ENCODE data around the gene PRLH. TPM values are rescaled to one million over a fixed set of nuclear protein-coding genes. Genes with fewer than 3 reads are reported as not detected.
A peak's percentile ranks its signal among the peaks of the same experiment; 100 is the strongest.

PRLH gene
- total RNA-seq, 8 experiments from 2014 or later: not detected

DNA sequence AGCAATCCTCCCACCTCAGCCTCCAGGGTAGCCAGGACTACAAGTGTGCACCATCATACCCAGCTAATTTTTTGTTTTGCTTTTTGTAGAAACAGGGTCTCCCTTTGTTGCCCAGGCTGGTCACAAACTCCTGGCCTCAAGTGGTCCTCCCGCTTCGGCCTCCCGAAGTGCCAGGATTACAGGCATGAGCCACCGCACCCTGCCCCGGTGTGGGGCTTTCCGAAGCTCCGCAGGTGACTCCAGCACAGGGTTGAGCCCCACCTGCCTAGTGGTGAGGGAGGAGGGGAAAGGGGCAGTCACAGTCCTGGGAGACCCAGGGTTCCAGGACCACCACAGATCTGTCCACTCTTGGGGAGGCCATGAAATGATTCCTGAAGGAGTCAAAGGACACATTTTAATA is 5.2 kb downstream of the PRLH start:
- H3K4me3 ChIP-seq: no peak overlapping the region
- in situ Hi-C loops (cut with MboI; ENCODE audit: low pct_unique_long_range_greater_than_20kb in 2 of 9, low sequenced_read_pairs in 9 of 9, unreplicated experiment in 9 of 9): loop anchor here in 3 of 9 experiments (5.0 to 25.0 kb wide), 4 partner anchors 59 to 459 kb away; no protein-coding TSS in a partner anchor
- ATAC-seq (replicated peaks in 6 of 8): peak in 3 of 8 experiments; percentile 6 to 16 (median 14)
- H3K27ac ChIP-seq: no peak overlapping the region
- WGBS, 10 experiments: 90 to 100% (median 95%) methylated on average over 1 to 7 of the region's 7 CpGs; no CpG with 5 or more reads in 6 of the 10 experiments
- no peaks in the 10 kb centered on the region for H3K4me1 ChIP-seq (replicated peaks in 1 of 2)

- ATAC-seq (replicated peaks in 6 of 8): peak; percentile 98 to 100 (median 99)
- H3K4me3 ChIP-seq: no peak overlapping the region
- no peak overlapping the region for H3K27ac ChIP-seq
- 0 to 44% (median 16%) methylated on average over 2 to 11 of the region's 24 CpGs; no CpG with 5 or more reads in 2 of the 10 experiments for WGBS, 10 experiments
- in situ Hi-C loops (cut with MboI; ENCODE audit: low pct_unique_long_range_greater_than_20kb in 2 of 9, low sequenced_read_pairs in 9 of 9, unreplicated experiment in 9 of 9): loop anchor here in 3 of 9 experiments (5.0 to 25.0 kb wide), 4 partner anchors 60 to 460 kb away; no protein-coding TSS in a partner anchor
- no peaks in the 10 kb centered on the region for H3K4me1 ChIP-seq (replicated peaks in 1 of 2)
Observed at GRCh38 chr2:237572021-237572741, 5.8 kb downstream of the PRLH start.

DNA sequence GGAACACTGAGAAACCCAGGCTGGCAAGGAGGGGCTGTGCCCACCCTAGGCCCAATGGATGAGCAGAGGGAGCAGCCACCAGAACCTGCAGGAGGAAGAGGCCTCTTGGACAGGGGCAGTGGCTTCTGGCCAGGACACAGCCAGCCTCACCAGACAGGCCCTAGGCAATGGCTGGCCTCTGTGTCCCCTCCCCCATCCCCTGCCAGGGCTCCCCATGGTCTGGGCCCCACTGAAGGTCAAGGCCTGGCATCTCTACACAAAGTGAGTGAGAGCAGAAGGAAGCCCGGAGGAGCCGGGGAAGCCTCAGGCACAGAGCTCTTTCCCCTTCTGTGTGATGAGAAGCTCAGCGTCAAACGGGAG is 6.3 kb downstream of the PRLH start:
- 82 to 88% (median 82%) methylated on average over 2 of the region's 4 CpGs; no CpG with 5 or more reads in 7 of the 10 experiments for WGBS, 10 experiments
- H3K27ac ChIP-seq: no peak overlapping the region
- no peak overlapping the region for H3K4me3 ChIP-seq
- in situ Hi-C loops (cut with MboI; ENCODE audit: low pct_unique_long_range_greater_than_20kb in 2 of 9, low sequenced_read_pairs in 9 of 9, unreplicated experiment in 9 of 9): loop anchor here in 3 of 9 experiments (5.0 to 25.0 kb wide), 4 partner anchors 60 to 460 kb away; no protein-coding TSS in a partner anchor
- H3K4me1 ChIP-seq (replicated peaks in 1 of 2): no peaks in the 10 kb centered on the region
- ATAC-seq (replicated peaks in 6 of 8): no peak

DNA sequence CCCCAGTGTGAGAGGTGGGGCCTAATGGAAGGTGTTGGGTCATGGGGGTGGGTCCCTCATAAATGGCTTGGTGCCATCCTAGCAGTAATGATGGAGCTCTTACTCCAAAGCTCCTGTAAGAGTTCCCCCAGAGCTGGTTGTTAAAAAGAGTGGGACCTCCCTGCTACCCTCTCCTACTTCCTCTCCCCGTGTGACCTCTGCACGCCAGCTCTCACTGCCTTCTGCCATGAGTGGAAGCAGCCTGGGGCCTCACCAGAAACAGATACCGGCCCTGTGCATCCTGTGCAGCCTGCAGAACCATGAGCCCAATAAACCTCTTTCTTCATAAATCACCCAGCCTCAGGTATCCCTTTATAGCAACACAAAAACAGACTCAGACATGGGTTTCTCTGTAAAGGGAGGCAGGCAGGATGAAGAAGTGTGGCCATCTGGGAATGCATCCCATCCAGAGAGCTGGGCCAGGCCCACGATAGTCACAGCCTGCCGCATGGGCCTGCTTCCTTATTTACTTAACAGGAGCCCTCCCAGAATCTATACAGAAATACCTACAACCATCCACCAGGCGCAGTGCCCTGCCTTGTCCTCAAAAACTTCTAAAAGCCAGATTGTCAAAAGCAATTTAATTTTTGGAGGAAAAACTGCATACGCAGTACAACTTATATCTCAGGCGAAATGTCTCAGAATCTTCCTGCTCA is 7.5 kb downstream of the PRLH start:
- ATAC-seq (replicated peaks in 6 of 8): no peak
- H3K4me3 ChIP-seq: no peak overlapping the region
- WGBS, 10 experiments: 0 to 100% (median 91%) methylated on average over 1 to 7 of the region's 8 CpGs
- H3K27ac ChIP-seq: no peak overlapping the region
- in situ Hi-C loops (cut with MboI; ENCODE audit: low pct_unique_long_range_greater_than_20kb in 2 of 9, low sequenced_read_pairs in 9 of 9, unreplicated experiment in 9 of 9): loop anchor here in 3 of 9 experiments (5.0 to 25.0 kb wide), 4 partner anchors 62 to 462 kb away; no protein-coding TSS in a partner anchor
- H3K4me1 ChIP-seq (replicated peaks in 1 of 2): no peaks in the 10 kb centered on the region

DNA sequence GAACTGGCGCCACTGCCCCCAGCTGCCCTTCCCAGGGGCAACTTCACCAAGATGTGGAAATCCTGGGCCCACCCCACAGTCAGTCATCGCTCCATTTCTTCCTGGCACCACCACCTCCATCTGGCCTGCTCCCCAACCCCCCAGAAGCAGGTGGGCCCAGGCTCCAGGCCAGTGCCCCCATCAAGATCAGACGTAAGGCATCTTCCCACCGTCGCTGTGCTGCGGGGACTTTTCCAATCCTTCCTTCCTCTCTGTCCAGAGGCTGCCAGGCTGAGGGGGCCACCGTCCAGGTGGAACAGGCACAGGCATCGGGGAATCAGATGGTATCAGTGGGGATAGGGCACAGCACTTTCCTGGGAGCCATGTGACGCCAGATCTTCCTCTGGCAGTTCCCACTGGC is 8.1 kb downstream of the PRLH start:
- no peak for ATAC-seq (replicated peaks in 6 of 8)
- in situ Hi-C loops (cut with MboI; ENCODE audit: low pct_unique_long_range_greater_than_20kb in 2 of 9, low sequenced_read_pairs in 9 of 9, unreplicated experiment in 9 of 9): loop anchor here in 3 of 9 experiments (5.0 to 25.0 kb wide), 4 partner anchors 62 to 462 kb away; no protein-coding TSS in a partner anchor
- 80 to 100% (median 88%) methylated on average over 1 to 4 of the region's 9 CpGs; no CpG with 5 or more reads in 6 of the 10 experiments for WGBS, 10 experiments
- Histone ChIP-seq H3K27ac (no peak overlapping the region), H3K4me1 (replicated peaks in 1 of 2) (no peaks in the 10 kb centered on the region), H3K4me3 (no peak overlapping the region)

DNA sequence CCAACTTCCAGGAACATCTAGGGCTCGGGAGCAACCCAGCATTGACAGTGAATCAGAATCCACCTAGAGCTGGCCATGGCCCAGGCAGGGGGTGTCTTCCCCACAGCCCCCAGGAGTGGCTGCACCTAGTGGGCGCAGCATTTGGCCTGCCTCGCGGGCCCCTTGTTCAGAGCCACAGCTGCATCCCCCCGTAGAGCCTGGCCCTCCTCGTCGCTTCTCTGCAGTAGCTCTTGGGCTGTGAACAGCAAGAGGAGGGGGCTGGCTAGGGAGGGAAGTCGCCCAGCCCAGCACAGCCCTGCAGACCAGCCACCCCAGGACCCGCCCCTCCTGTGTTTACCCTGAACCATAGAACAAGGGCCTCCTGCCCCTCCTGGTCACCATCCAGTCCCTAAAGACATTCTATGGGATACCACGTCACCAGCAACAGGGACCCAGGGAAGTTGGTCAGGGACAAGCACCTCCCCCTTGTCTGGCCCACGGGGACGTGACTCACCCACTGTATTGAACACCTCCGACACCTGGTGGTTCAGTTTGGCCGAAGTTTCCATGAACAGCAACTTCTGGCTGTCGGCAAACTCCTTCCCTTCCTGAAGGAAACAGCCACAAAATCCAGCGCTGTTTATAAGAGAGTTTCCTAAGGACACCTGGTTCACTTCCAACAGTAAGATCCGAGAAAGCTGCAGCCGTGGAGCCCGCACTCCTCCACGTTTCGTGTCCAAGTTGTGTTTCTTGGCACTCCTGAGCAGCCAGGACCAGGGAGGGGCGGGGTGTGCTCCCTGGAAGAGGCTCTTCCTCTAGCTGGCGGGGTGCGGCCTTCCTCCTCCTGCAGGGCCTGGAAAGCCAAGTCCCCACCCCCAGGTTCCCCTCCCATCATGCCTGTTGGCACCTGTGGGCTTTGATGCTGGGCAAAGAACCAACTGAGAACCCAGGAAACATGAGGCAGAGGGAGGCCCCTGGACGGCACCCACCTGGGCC is 8.8 kb downstream of the PRLH start:
- no peak for ATAC-seq (replicated peaks in 6 of 8)
- Histone ChIP-seq H3K4me1 (replicated peaks in 1 of 2) (no peaks in the 10 kb centered on the region), H3K27ac (no peak overlapping the region), H3K4me3 (no peak overlapping the region)
- WGBS, 10 experiments: 20 to 100% (median 80%) methylated on average over 1 to 9 of the region's 25 CpGs; no CpG with 5 or more reads in 2 of the 10 experiments
- in situ Hi-C loops (cut with MboI; ENCODE audit: low pct_unique_long_range_greater_than_20kb in 2 of 9, low sequenced_read_pairs in 9 of 9, unreplicated experiment in 9 of 9): loop anchor here in 5 of 9 experiments (5.0 to 25.0 kb wide), 5 partner anchors 63 to 463 kb away; no protein-coding TSS in a partner anchor

DNA sequence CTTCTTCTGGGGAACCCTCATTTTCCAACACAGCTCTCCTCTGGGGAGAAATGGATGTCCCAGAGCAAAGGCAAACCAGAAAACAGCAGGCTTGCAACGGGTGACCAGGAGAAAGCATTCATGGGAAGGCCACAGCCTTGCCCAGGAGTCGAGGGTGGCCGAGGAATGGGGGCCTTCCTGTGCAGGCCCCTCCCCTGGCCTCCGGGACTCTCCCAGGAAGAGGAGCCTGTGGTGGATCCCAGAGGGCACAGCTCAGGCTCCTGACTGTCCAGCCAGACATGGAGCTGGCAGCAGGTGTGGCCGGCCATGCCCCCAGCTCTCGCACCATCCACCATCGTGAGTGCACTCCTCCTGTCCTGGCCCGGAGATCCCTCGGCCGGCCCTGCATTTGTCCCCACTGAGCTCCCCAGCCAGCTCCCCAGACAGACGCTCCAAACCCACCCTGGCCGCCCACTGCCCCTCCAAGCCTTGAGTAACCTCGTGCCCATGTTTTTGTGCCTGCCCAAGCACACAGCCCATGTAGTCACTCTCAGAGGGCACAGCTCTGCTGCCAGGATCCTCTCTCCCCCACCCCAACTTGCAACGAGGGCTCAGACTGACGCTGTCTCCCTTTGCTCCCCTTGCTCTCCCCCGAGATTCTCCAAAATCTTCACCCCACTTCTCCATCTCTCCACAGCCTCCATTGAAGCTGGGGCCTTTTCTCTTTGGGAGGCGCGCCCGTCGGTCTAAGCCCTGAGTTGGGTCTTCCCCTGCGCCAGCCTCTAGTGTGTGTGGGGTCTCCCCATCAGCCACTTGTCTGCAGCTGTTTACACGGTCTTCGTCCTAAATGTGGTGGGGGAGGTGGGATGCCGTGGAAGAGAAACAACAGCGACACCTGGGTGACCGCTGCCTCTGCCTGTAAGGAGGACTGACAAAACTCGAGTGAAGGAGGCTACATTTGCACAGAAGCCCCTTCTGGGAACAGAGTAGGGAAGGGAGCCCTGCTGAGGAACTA is 9.8 kb downstream of the PRLH start:
- in situ Hi-C loops (cut with MboI; ENCODE audit: low pct_unique_long_range_greater_than_20kb in 2 of 9, low sequenced_read_pairs in 9 of 9, unreplicated experiment in 9 of 9): loop anchor here in 4 of 9 experiments (10.0 to 25.0 kb wide), 3 partner anchors 71 to 169 kb away; no protein-coding TSS in a partner anchor
- H3K4me1 ChIP-seq (replicated peaks in 1 of 2): no peaks in the 10 kb centered on the region
- ATAC-seq (replicated peaks in 6 of 8): no peak
- H3K4me3 ChIP-seq: no peak overlapping the region
- 14 to 100% (median 62%) methylated on average over 1 to 7 of the region's 27 CpGs; no CpG with 5 or more reads in 4 of the 10 experiments for WGBS, 10 experiments
- H3K27ac ChIP-seq: no peak overlapping the region

GRCh38 chr2:237576974-237577373 is 10.6 kb downstream of the PRLH start:
- Histone ChIP-seq H3K4me3 (no peak overlapping the region), H3K27ac (no peak overlapping the region), H3K4me1 (replicated peaks in 1 of 2) (peaks cover 0 to 5% of the 10 kb centered on the region in 2 donors)
- in situ Hi-C loops (cut with MboI; ENCODE audit: low pct_unique_long_range_greater_than_20kb in 2 of 9, low sequenced_read_pairs in 9 of 9, unreplicated experiment in 9 of 9): loop anchor here in 4 of 9 experiments (10.0 to 25.0 kb wide), 3 partner anchors 72 to 168 kb away; no protein-coding TSS in a partner anchor
- ATAC-seq (replicated peaks in 6 of 8): no peak
- 70 to 100% (median 84%) methylated on average over 1 to 9 of the region's 9 CpGs; no CpG with 5 or more reads in 6 of the 10 experiments for WGBS, 10 experiments

GRCh38 chr2:237577458-237577857 is 11.1 kb downstream of the PRLH start:
- H3K4me3 ChIP-seq: no peak overlapping the region
- WGBS, 10 experiments: 67 to 90% (median 75%) methylated on average over 2 to 5 of the region's 10 CpGs; no CpG with 5 or more reads in 3 of the 10 experiments
- ATAC-seq (replicated peaks in 6 of 8): no peak
- in situ Hi-C loops (cut with MboI; ENCODE audit: low pct_unique_long_range_greater_than_20kb in 2 of 9, low sequenced_read_pairs in 9 of 9, unreplicated experiment in 9 of 9): loop anchor here in 4 of 9 experiments (10.0 to 25.0 kb wide), 3 partner anchors 73 to 167 kb away; no protein-coding TSS in a partner anchor
- H3K4me1 ChIP-seq (replicated peaks in 1 of 2): peaks cover 1 to 10% of the 10 kb centered on the region in 2 donors
- no peak overlapping the region for H3K27ac ChIP-seq

GRCh38 chr2:237577956-237578870 is 11.8 kb downstream of the PRLH start:
- 20 to 100% (median 82%) methylated on average over 1 to 11 of the region's 26 CpGs; no CpG with 5 or more reads in 3 of the 10 experiments for WGBS, 10 experiments
- Histone ChIP-seq H3K4me1 (replicated peaks in 1 of 2) (peaks cover 3 to 12% of the 10 kb centered on the region in 2 donors), H3K27ac (no peak overlapping the region), H3K4me3 (no peak overlapping the region)
- no peak for ATAC-seq (replicated peaks in 6 of 8)
- in situ Hi-C loops (cut with MboI; ENCODE audit: low pct_unique_long_range_greater_than_20kb in 2 of 9, low sequenced_read_pairs in 9 of 9, unreplicated experiment in 9 of 9): loop anchor here in 4 of 9 experiments (10.0 to 25.0 kb wide), 3 partner anchors 73 to 167 kb away; no protein-coding TSS in a partner anchor
